ENCODE measurements around the gene SLC25A40. TPM values are rescaled to one million over a fixed set of nuclear protein-coding genes. Genes with fewer than 3 reads are reported as not detected.
A peak's percentile ranks its signal among the peaks of the same experiment; 100 is the strongest.
"Not testable (repeated sequence)": the region's sequence is repeated elsewhere in the genome, so short reads cannot be mapped to it uniquely, and the experiment has no call there.

SLC25A40 gene
- total RNA-seq, 2 experiments from 2014 or later = 9.4 to 11.1 TPM

- intact Hi-C loops (cut with DNase I, micrococcal nuclease) = no loop called here
- ChIA-PET CTCF (no interaction called here), POLR2A (interaction anchor here (0.8 kb wide), 1 partner anchor 14 kb away, joined by 3 read pairs; the partner anchor contains the start of gene ADAM22)
- TF ChIP-seq CTCF (IDR thresholded peaks at IDR 0.05) = no peak
- no peaks in the 10 kb centered on the region for H3K27me3 ChIP-seq (ENCODE audit: control insufficient read depth in 1 of 2, insufficient read depth in 2 of 2, low read length in 2 of 2)
- ATAC-seq (ENCODE audit: poor library complexity) = no peak
- H3K27me3 Mint-ChIP-seq = peaks cover 19% of the 10 kb centered on the region
- no peak overlapping the region for H3K4me3 ChIP-seq (ENCODE audit: low read length)
- no peaks in the 10 kb centered on the region for H3K4me1 ChIP-seq (ENCODE audit: insufficient read depth, low read length)
- no peaks in the 10 kb centered on the region for H3K4me1 Mint-ChIP-seq (ENCODE audit: low read depth)
- no peak for DNase-seq
- H3K9me3 ChIP-seq (ENCODE audit: control insufficient read depth in 1 of 2, insufficient read depth in 1 of 2, low read length in 2 of 2) = no peaks in the 10 kb centered on the region
- H3K36me3 Mint-ChIP-seq (ENCODE audit: low read depth) = no peaks in the 10 kb centered on the region
- no peak overlapping the region for H3K27ac ChIP-seq (ENCODE audit: low read depth in 1 of 2, low read length in 2 of 2)
- H3K36me3 ChIP-seq (ENCODE audit: insufficient read depth, low read length) = no peaks in the 10 kb centered on the region
- no peak overlapping the region for H3K4me3 Mint-ChIP-seq
- H3K27ac Mint-ChIP-seq = no peak overlapping the region
- no peaks in the 10 kb centered on the region for H3K9me3 Mint-ChIP-seq
Observed at GRCh38 chr7:87919875-87920274, 43.7 kb upstream of the SLC25A40 start.

- Histone ChIP-seq H3K27ac (ENCODE audit: low read depth in 1 of 2, low read length in 2 of 2) (no peak overlapping the region), H3K27me3 (ENCODE audit: control insufficient read depth in 1 of 2, insufficient read depth in 2 of 2, low read length in 2 of 2) (no peaks in the 10 kb centered on the region), H3K4me3 (ENCODE audit: low read length) (no peak overlapping the region), H3K4me1 (ENCODE audit: insufficient read depth, low read length) (no peaks in the 10 kb centered on the region), H3K9me3 (ENCODE audit: control insufficient read depth in 1 of 2, insufficient read depth in 1 of 2, low read length in 2 of 2) (no peaks in the 10 kb centered on the region), H3K36me3 (ENCODE audit: insufficient read depth, low read length) (no peaks in the 10 kb centered on the region)
- peaks cover 19% of the 10 kb centered on the region for H3K27me3 Mint-ChIP-seq
- ATAC-seq (ENCODE audit: poor library complexity) = no peak
- H3K4me1 Mint-ChIP-seq (ENCODE audit: low read depth) = no peaks in the 10 kb centered on the region
- no peaks in the 10 kb centered on the region for H3K36me3 Mint-ChIP-seq (ENCODE audit: low read depth)
- H3K4me3 Mint-ChIP-seq = no peak overlapping the region
- CTCF ChIA-PET = no interaction called here
- intact Hi-C loops (cut with DNase I, micrococcal nuclease) = no loop called here
- POLR2A ChIA-PET = no interaction called here
- no peak for TF ChIP-seq CTCF (IDR thresholded peaks at IDR 0.05)
- no peak for DNase-seq
- no peaks in the 10 kb centered on the region for H3K9me3 Mint-ChIP-seq
- H3K27ac Mint-ChIP-seq = no peak overlapping the region
Observed at GRCh38 chr7:87918740-87919139, 42.6 kb upstream of the SLC25A40 start.

GRCh38 chr7:87912121-87912520 lies 36.0 kb upstream of the SLC25A40 start:
- no peak for ATAC-seq (ENCODE audit: poor library complexity)
- no peak for DNase-seq
- Mint-ChIP-seq H3K9me3 (no peaks in the 10 kb centered on the region), H3K27ac (no peak overlapping the region), H3K4me1 (ENCODE audit: low read depth) (no peaks in the 10 kb centered on the region), H3K27me3 (peaks cover 5% of the 10 kb centered on the region), H3K36me3 (ENCODE audit: low read depth) (peaks cover 8% of the 10 kb centered on the region), H3K4me3 (no peak overlapping the region)
- intact Hi-C loops (cut with DNase I, micrococcal nuclease) = no loop called here
- TF ChIP-seq CTCF (IDR thresholded peaks at IDR 0.05) = no peak
- POLR2A ChIA-PET = no interaction called here
- Histone ChIP-seq H3K9me3 (ENCODE audit: control insufficient read depth in 1 of 2, insufficient read depth in 1 of 2, low read length in 2 of 2) (no peaks in the 10 kb centered on the region), H3K4me3 (ENCODE audit: low read length) (no peak overlapping the region), H3K27ac (ENCODE audit: low read depth in 1 of 2, low read length in 2 of 2) (no peak overlapping the region), H3K4me1 (ENCODE audit: insufficient read depth, low read length) (no peaks in the 10 kb centered on the region), H3K27me3 (ENCODE audit: control insufficient read depth in 1 of 2, insufficient read depth in 2 of 2, low read length in 2 of 2) (no peaks in the 10 kb centered on the region), H3K36me3 (ENCODE audit: insufficient read depth, low read length) (peaks cover 5% of the 10 kb centered on the region)
- CTCF ChIA-PET = no interaction called here

- H3K36me3 Mint-ChIP-seq (ENCODE audit: low read depth) = peaks cover 20% of the 10 kb centered on the region
- H3K4me1 ChIP-seq (ENCODE audit: insufficient read depth, low read length); H3K27me3 ChIP-seq (ENCODE audit: control insufficient read depth in 1 of 2, insufficient read depth in 2 of 2, low read length in 2 of 2); H3K9me3 ChIP-seq (ENCODE audit: control insufficient read depth in 1 of 2, insufficient read depth in 1 of 2, low read length in 2 of 2); DNase-seq; ATAC-seq (ENCODE audit: poor library complexity); H3K9me3 Mint-ChIP-seq; H3K4me3 ChIP-seq (ENCODE audit: low read length); POLR2A ChIA-PET; H3K4me3 Mint-ChIP-seq; H3K27me3 Mint-ChIP-seq; H3K27ac Mint-ChIP-seq; H3K27ac ChIP-seq (ENCODE audit: low read depth in 1 of 2, low read length in 2 of 2); H3K4me1 Mint-ChIP-seq (ENCODE audit: low read depth); intact Hi-C loops (cut with DNase I, micrococcal nuclease); CTCF ChIA-PET: not testable (repeated sequence)
- peaks cover 21% of the 10 kb centered on the region for H3K36me3 ChIP-seq (ENCODE audit: insufficient read depth, low read length)
Observed at GRCh38 chr7:87908814-87909213, 32.7 kb upstream of the SLC25A40 start.

- Mint-ChIP-seq H3K27ac (peak overlapping the region; percentile 10), H3K36me3 (ENCODE audit: low read depth) (peaks cover 27% of the 10 kb centered on the region)
- H3K4me3 ChIP-seq (ENCODE audit: low read length); H3K4me1 Mint-ChIP-seq (ENCODE audit: low read depth); H3K4me1 ChIP-seq (ENCODE audit: insufficient read depth, low read length); H3K27me3 ChIP-seq (ENCODE audit: control insufficient read depth in 1 of 2, insufficient read depth in 2 of 2, low read length in 2 of 2); ATAC-seq (ENCODE audit: poor library complexity); H3K27me3 Mint-ChIP-seq; DNase-seq; H3K9me3 ChIP-seq (ENCODE audit: control insufficient read depth in 1 of 2, insufficient read depth in 1 of 2, low read length in 2 of 2); POLR2A ChIA-PET; H3K4me3 Mint-ChIP-seq; H3K27ac ChIP-seq (ENCODE audit: low read depth in 1 of 2, low read length in 2 of 2); CTCF ChIA-PET; H3K9me3 Mint-ChIP-seq; intact Hi-C loops (cut with DNase I, micrococcal nuclease): not testable (repeated sequence)
- peaks cover 21% of the 10 kb centered on the region for H3K36me3 ChIP-seq (ENCODE audit: insufficient read depth, low read length)
Observed at GRCh38 chr7:87907136-87907906, 31.2 kb upstream of the SLC25A40 start.

Measured in CD4-positive, alpha-beta T cell (primary cell).